ENCODE data around the gene CABS1.

Gene CABS1

GRCh38 chr4:70334681-70335080, at the start of gene CABS1:
CABS1 (plus strand) TSS chr4:70334981; CDS start chr4:70335040, 59 bp downstream.
- no peak for DNase-seq (ENCODE audit: low spot score)

DNA sequence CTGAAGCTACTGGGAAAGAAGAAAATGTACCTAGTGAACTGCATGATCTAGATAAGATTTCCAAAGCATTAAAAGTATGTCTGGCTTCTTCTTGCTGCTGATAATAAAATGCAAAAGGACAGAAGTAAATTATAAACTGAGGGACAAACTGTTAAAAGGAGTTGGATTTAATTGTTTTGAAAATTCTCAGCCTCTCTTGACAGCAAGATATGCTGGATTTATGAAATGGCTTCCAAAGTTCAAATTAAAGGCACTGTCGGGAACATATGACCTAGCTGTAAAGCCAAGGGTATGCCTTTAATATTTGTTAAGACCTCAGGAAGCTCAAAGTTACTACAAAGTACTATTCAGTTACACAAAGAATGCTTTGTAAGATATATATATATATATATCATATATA, 46.1 kb upstream of the CABS1 start:
- DNase-seq (ENCODE audit: low spot score), result no peak

DNA sequence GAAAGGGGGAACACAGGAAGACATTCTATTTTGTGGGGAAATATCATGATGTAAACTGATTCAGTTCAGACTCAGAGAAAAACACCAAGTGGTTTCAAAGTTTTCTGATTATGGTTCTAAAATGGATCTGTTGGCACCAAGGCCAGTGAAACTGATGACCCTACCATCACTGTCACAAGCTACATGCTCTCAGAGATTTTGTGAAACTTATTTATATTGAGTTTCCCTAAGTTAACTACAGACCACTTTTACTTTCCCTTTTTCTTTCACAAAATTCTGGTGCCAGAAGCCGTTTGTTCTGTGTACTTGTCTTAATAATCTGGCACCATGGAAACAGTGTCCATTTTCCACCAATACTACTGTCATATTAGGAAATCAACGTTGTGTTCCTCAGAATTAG, 43.4 kb upstream of the CABS1 start:
- no peak for DNase-seq (ENCODE audit: low spot score)

DNA sequence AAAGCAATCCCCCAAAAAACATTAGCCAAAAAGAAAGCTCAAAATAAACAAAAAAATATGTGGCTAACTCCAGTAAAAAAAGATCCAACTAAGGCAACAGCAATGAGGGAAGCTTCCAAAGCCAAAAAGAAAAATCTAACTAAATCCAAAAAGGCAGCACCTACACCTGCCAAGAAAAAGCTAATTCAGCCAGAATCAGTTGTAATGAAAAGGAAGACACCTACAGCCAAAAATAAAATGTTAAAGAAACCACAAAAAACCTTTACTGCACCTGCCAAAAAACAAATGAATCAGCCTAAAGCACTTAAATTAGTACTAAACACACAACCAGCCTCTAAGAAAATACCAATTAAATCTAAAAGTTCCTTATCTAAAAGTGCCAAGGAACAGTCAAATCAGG, 37.2 kb upstream of the CABS1 start:
- no peak for DNase-seq (ENCODE audit: low spot score)

- no peak for DNase-seq (ENCODE audit: low spot score)
Observed at GRCh38 chr4:70298051-70298450, 36.7 kb upstream of the CABS1 start.

GRCh38 chr4:70299643-70300042, 35.1 kb upstream of the CABS1 start:
- DNase-seq (ENCODE audit: low spot score), result no peak

- DNase-seq (ENCODE audit: low spot score), result no peak
Observed at GRCh38 chr4:70300215-70300614, 34.6 kb upstream of the CABS1 start.

- DNase-seq (ENCODE audit: low spot score), result no peak
Observed at GRCh38 chr4:70303090-70303489, 31.7 kb upstream of the CABS1 start.

DNA sequence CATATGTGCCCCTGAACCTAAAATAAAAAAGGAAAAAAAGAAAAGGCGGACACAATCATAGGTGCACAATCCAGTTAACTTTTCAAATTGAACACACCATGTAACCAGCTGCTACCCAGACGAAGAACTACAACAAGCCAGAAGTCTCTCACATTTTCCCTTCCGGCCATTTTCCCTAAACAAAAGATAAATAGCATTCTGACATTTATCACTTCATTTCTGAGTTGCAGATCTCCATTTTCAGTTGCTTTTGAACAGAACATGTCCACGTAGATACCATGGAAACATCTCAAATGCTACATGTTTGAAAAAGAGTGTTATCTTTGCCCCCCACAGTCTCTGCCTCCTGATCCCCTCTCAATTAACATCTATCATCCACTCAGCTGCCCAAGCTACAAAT, 29.2 kb upstream of the CABS1 start:
- no peak for DNase-seq (ENCODE audit: low spot score)

GRCh38 chr4:70306076-70306475, 28.7 kb upstream of the CABS1 start:
- DNase-seq (ENCODE audit: low spot score), result no peak

DNA sequence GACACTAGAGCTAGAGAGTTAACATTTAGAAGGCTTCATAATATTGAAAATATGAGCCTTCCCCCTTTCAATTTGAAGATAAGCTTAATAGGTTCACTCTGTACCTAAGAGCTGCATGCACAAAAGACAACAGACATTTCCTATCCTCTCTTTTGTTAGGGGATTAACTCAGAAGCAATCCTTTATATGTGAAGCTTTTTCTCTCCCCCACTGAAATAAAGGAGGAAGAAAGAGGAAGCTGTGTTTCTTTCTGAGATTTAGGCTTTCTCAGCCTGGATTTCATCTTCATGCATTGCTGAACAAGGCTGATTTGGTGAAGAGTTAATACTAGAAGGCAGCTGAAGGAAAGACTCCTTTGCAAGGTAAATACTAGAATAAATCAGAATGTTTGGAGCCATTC, 21.0 kb upstream of the CABS1 start:
- DNase-seq (ENCODE audit: low spot score), result no peak

- no peak for DNase-seq (ENCODE audit: low spot score)
Observed at GRCh38 chr4:70315928-70316327, 18.9 kb upstream of the CABS1 start.

DNA sequence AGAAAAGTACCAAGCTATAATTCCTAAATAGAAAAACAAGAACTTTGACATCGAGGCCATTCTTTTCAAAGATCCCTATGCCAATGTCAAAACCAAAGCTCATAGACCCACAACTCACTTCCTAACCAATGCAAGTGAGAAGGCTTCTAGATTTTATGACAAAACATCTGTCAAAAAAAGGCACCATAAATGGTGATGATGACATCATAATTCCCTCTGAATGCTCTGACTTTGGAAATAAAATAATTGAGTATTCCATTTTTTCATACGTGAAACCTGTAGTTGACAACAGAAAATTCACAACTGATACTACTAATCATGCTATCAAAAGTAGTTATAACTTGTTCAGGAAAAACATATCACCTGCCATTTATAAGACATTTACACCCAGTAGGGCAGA, 8.7 kb upstream of the CABS1 start:
- no peak for DNase-seq (ENCODE audit: low spot score)

- DNase-seq (ENCODE audit: low spot score), result no peak
Observed at GRCh38 chr4:70336043-70336442, 1.3 kb downstream of the CABS1 start.

- no peak for DNase-seq (ENCODE audit: low spot score)
Observed at GRCh38 chr4:70337886-70338420, 3.2 kb downstream of the CABS1 start.

GRCh38 chr4:70356185-70356584, 21.4 kb downstream of the CABS1 start:
- DNase-seq (ENCODE audit: low spot score), result no peak

DNA sequence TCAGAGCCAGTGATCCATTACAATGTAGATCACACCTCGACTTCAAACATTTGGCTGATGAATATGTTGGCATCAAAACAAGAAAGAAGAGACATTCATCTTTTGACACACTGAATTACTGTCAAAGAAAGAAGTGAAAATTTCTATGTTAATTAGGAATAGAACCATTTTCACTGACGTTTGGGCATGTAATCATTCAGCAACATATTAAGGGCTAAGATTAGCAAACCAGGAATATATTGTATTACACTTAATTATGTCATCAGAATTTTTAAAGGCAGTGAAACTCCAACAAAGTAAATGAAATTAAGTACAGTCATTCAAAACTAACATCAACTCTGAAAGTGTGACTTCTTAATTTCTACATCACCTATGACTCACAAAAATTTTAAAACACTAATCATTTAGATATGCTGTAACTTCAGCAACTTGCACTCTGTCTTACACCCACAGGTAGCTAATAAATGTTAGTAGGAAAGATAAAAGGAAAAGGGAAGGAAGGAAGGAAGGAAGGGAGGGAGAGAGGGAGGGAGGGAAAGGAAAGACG, 24.4 kb downstream of the CABS1 start:
- no peak for DNase-seq (ENCODE audit: low spot score)

DNA sequence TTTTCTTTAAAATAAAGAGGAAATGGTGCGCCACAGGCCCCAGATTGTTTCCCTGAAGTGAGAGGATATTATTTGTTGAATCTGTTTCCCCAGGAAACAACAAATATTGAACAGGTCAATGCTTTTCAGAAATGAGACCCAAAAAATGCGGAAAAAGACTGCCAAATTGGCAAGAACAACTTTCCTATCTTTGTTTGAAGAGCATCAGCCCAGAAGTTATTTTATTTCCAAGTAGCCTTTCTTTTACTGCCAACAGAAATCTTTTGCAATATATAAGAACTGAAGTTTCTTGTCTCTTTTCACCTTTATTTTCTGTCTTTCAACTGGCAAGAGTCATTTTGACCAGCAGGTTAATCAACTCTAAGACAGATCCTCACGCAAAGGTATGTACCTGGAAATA, 25.7 kb downstream of the CABS1 start, which contains the start of gene SMR3A:
TSS of gene SMR3A (plus strand) at position 301 of the 400 bp plus-strand sequence. CDS start 1,356 bp downstream, outside the sequence.
- DNase-seq (ENCODE audit: low spot score), result no peak

DNA sequence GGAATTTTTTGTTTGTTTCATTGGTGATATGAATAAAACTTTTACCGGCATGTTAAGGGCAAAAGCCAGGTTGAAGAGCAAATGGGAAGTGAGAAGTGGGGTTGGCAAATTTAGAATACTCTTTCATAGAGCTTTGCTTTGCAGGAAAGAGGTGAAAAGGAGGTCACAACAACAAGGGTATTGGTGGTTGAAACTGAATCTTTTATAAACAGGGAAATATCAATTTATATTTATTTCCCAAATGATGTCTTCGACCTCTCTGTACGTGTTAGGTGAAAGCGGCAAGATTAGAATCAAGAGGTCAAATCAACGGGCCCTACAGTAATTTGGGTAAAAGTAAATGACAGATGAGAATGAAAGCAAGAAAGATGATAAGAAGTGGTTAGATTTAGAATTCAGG, 29.2 kb downstream of the CABS1 start:
- no peak for DNase-seq (ENCODE audit: low spot score)

GRCh38 chr4:70365479-70365878, 30.7 kb downstream of the CABS1 start:
- no peak for DNase-seq (ENCODE audit: low spot score)

DNA sequence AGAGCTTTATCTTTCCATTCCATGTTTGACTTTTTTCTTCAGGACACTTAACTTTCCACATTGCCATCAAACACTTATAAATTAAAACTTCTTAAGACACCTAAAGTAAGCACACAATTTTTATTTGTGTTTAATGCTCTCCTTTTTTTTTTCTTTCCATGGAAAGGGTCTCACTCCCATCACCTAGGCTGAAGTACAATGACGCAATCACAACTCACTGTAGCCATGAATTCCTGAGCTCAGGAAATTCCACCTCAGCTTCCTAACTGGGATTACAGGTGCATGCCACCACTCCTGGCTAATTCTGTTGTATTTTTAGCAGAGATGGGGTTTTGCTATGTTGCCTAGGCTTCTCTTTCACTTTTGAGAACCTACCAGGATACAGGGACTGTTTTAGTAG, 33.0 kb downstream of the CABS1 start:
- DNase-seq (ENCODE audit: low spot score), result no peak

DNA sequence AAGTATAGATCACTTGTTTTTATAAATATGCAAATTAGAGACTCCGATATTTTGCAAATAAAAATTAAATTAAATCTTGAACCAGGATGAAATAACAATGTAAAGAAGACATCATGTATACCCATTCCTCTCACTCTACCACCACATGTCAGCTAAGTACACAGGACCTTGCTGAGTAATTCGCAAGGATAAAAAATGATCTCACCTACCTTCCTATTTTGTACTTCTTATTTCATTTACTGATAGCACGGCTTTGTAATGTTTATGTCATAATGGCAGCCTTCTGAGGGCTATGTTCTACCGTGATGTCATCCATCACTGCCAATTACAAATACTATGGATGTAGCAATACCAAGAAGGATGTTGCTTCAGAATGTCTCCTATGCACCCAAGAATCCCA, 37.2 kb downstream of the CABS1 start:
- DNase-seq (ENCODE audit: low spot score), result no peak

DNA sequence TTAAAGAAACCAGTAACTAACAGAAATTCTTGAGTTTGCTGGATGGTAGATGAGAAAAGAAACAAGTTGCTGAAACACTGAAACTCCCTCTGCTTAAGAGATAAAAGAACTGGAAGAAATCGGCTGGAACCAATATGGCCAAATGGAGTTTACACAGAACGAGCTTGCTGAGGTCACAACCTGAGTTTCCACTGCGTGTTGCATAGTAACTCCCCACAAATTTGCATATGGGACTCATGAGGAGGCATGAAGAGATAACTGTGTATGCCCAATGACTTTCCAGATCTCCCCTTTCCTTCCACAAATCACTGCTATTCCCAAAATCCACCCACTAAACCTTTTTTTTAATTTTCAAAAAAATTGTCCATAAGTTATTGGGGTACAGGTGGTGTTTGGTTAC, 38.0 kb downstream of the CABS1 start:
- DNase-seq (ENCODE audit: low spot score), result no peak

DNA sequence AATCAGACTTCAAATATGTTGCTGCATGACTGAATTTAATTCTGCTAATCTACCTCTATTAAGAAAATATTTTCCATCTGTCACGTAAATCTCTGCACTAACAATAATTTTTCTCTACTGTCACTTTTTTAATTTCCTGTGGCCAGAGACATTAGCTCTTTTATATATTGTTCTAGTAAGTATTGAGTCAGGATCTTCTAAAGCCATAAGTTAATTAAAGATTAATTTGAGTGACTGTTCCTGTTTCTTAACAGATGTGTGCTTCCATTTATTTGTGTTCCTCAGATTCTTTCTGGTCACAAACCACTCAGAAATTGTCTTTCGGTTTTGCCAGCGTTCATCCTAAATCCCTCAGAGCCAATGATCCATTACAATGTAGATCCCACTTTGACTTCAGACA, 45.8 kb downstream of the CABS1 start:
- no peak for DNase-seq (ENCODE audit: low spot score)

Measured in AG20443 (cell line).